NK-92 treated with Interleukin-12 subunit alpha and Interleukin-12 subunit beta, amount 100 ng/mL, for 24 hours (cell line): ENCODE results near the gene SAP30BP.

Experiments used
- DNase-seq: peaks from one replicate; lab custom pipeline; 2025; lab: John Stamatoyannopoulos, UW

SAP30BP gene

GRCh38 chr17:75649687-75650086 lies 17.5 kb upstream of the SAP30BP start:
- DNase-seq = no peak

GRCh38 chr17:75650874-75651273 lies 16.3 kb upstream of the SAP30BP start:
- DNase-seq = no peak

GRCh38 chr17:75652341-75652740 lies 14.8 kb upstream of the SAP30BP start:
- DNase-seq = no peak

GRCh38 chr17:75652934-75653549 lies 14.1 kb upstream of the SAP30BP start:
- no peak for DNase-seq

GRCh38 chr17:75654176-75654575 lies 13.0 kb upstream of the SAP30BP start:
- no peak for DNase-seq

GRCh38 chr17:75658237-75658636 lies 8.9 kb upstream of the SAP30BP start:
- no peak for DNase-seq

GRCh38 chr17:75661531-75661930 lies 5.6 kb upstream of the SAP30BP start:
- no peak for DNase-seq

- DNase-seq = no peak
Measured at GRCh38 chr17:75662511-75662910, 4.6 kb upstream of the SAP30BP start.

GRCh38 chr17:75664099-75664549 lies 3.0 kb upstream of the SAP30BP start:
- no peak for DNase-seq

- DNase-seq = no peak
Measured at GRCh38 chr17:75665981-75666380, 1.2 kb upstream of the SAP30BP start.

- DNase-seq = no peak
Measured at GRCh38 chr17:75667825-75668224, 687 bp downstream of the SAP30BP start.

- DNase-seq = no peak
Measured at GRCh38 chr17:75668489-75668888, 1.4 kb downstream of the SAP30BP start.

- DNase-seq = no peak
Measured at GRCh38 chr17:75670868-75671267, 3.7 kb downstream of the SAP30BP start.

- no peak for DNase-seq
Measured at GRCh38 chr17:75672011-75672410, 4.9 kb downstream of the SAP30BP start.

- no peak for DNase-seq
Measured at GRCh38 chr17:75673487-75673886, 6.3 kb downstream of the SAP30BP start.

GRCh38 chr17:75676461-75676860 lies 9.3 kb downstream of the SAP30BP start:
- no peak for DNase-seq

- no peak for DNase-seq
Measured at GRCh38 chr17:75679706-75680211, 12.6 kb downstream of the SAP30BP start.

- DNase-seq = no peak
Measured at GRCh38 chr17:75680431-75680830, 13.3 kb downstream of the SAP30BP start.

GRCh38 chr17:75681289-75681688 lies 14.2 kb downstream of the SAP30BP start:
- DNase-seq = no peak

- no peak for DNase-seq
Measured at GRCh38 chr17:75683583-75683982, 16.4 kb downstream of the SAP30BP start.

- DNase-seq = no peak
Measured at GRCh38 chr17:75684249-75684648, 17.1 kb downstream of the SAP30BP start.

- no peak for DNase-seq
Measured at GRCh38 chr17:75684924-75685323, 17.8 kb downstream of the SAP30BP start.

GRCh38 chr17:75685499-75685898 lies 18.4 kb downstream of the SAP30BP start:
- no peak for DNase-seq

- no peak for DNase-seq
Measured at GRCh38 chr17:75688209-75688825, 21.2 kb downstream of the SAP30BP start.
